CD14-positive monocyte (primary cell): ENCODE measurements around the gene SLIT1. TPM values are rescaled to one million over a fixed set of nuclear protein-coding genes. Genes with fewer than 3 reads are reported as not detected.

ENCODE experiments used
- DNase-seq, 3 donors: peaks; one replicate each; pipeline ENCODE4 v3.0.0-alpha.2; 2011 to 2022
- H2AFZ ChIP-seq: 2 replicates; pipeline ENCODE4 v1.6.0; 2012; ENCODE audit warnings: mild to moderate bottlenecking, low read depth, low read length, inconsistent platforms; ENCODE audit not compliant: insufficient read depth, poor library complexity, severe bottlenecking
- H3K27ac ChIP-seq, 2 donors: 1 replicate in 1 of 2; 2 replicates in 1 of 2; pipeline ENCODE4 v1.5.1; 2012 to 2013; ENCODE audit warnings: low read length in 2 of 2, control low read depth in 1 of 2, inconsistent platforms in 1 of 2, low read depth in 1 of 2, mild to moderate bottlenecking in 1 of 2
- H3K27me3 ChIP-seq, 2 donors: one replicate each; pipeline versions ENCODE4 v1.6.0 to v1.6.1; 2011 to 2013; ENCODE audit warnings: low read length in 2 of 2; ENCODE audit not compliant: control insufficient read depth in 2 of 2, insufficient read depth in 2 of 2
- H3K36me3 ChIP-seq, 2 donors: replicated peaks in 1 of 2; 1 replicate in 1 of 2; 2 replicates in 1 of 2; pipeline versions ENCODE4 v1.5.1 to v1.6.1; 2012 to 2013; ENCODE audit warnings: low read length in 2 of 2, control low read depth in 1 of 2, inconsistent platforms in 1 of 2, mild to moderate bottlenecking in 1 of 2; ENCODE audit not compliant: insufficient read depth in 2 of 2, control insufficient read depth in 1 of 2
- H3K4me1 ChIP-seq, 2 donors: 1 replicate in 1 of 2; 2 replicates in 1 of 2; pipeline versions ENCODE4 v1.5.1 to v1.6.1; 2012 to 2013; ENCODE audit warnings: low read length in 2 of 2, control low read depth in 1 of 2, inconsistent platforms in 1 of 2, mild to moderate bottlenecking in 1 of 2, moderate library complexity in 1 of 2; ENCODE audit not compliant: insufficient read depth in 2 of 2, control insufficient read depth in 1 of 2
- H3K4me2 ChIP-seq: replicated peaks from 2 replicates; pipeline ENCODE3; 2012; ENCODE audit warnings: low read length, moderate library complexity, mild to moderate bottlenecking; ENCODE audit not compliant: poor library complexity, severe bottlenecking; ENCODE audit errors: extremely low read depth
- H3K4me3 ChIP-seq, 3 experiments: fragments of 200-600 bp in 1 of 3; sonication (generic) in 1 of 3; replicated peaks in 1 of 3; 1 replicate in 2 of 3; 2 replicates in 1 of 3; pipeline ENCODE4 v1.5.1; 2011 to 2013; ENCODE audit warnings: low read length in 3 of 3, mild to moderate bottlenecking in 3 of 3, control low read depth in 2 of 3, low read depth in 2 of 3, inconsistent platforms in 1 of 3, moderate library complexity in 1 of 3
- H3K79me2 ChIP-seq: 2 replicates; pipeline ENCODE4 v1.6.0; 2012; ENCODE audit warnings: mild to moderate bottlenecking, control low read depth, inconsistent platforms, low read length, moderate library complexity; ENCODE audit not compliant: insufficient read depth
- H3K9ac ChIP-seq: 2 replicates; pipeline ENCODE4 v1.6.0; 2017; ENCODE audit warnings: low read length, mild to moderate bottlenecking; ENCODE audit not compliant: insufficient read depth, poor library complexity, severe bottlenecking
- H3K9me3 ChIP-seq, 2 donors: replicated peaks in 1 of 2; 1 replicate in 1 of 2; 2 replicates in 1 of 2; pipeline versions ENCODE4 v1.5.1 to v1.6.1; 2012 to 2013; ENCODE audit warnings: low read length in 2 of 2, control low read depth in 1 of 2; ENCODE audit not compliant: control insufficient read depth in 1 of 2, insufficient read depth in 1 of 2
- H4K20me1 ChIP-seq: 2 replicates; pipeline ENCODE4 v1.6.0; 2012; ENCODE audit warnings: mild to moderate bottlenecking, low read length, control low read depth, moderate library complexity; ENCODE audit not compliant: insufficient read depth
- H3K27ac Mint-ChIP-seq, 7 donors: one replicate each; pipeline ENCODE4 v1.8.0; 2020; ENCODE audit warnings: mild to moderate bottlenecking in 7 of 7, mixed read lengths in 7 of 7, moderate library complexity in 6 of 7, inconsistent platforms in 2 of 7
- H3K27me3 Mint-ChIP-seq, 3 donors: one replicate each; pipeline ENCODE4 v1.8.0; 2021 to 2022; ENCODE audit warnings: low read depth in 3 of 3, mild to moderate bottlenecking in 3 of 3, mixed read lengths in 3 of 3, moderate library complexity in 3 of 3, inconsistent platforms in 1 of 3
- H3K36me3 Mint-ChIP-seq, 2 donors: one replicate each; pipeline ENCODE4 v1.8.0; 2020; ENCODE audit warnings: mixed read lengths in 2 of 2, inconsistent platforms in 1 of 2, mild to moderate bottlenecking in 1 of 2
- H3K4me1 Mint-ChIP-seq: one replicate; pipeline ENCODE4 v1.8.0; 2020; ENCODE audit warnings: mild to moderate bottlenecking, mixed read lengths
- H3K4me3 Mint-ChIP-seq, 2 donors: one replicate each; pipeline ENCODE4 v1.8.0; 2020; ENCODE audit warnings: mild to moderate bottlenecking in 2 of 2, mixed read lengths in 2 of 2, moderate library complexity in 1 of 2
- H3K9me3 Mint-ChIP-seq, 7 donors: one replicate each; pipeline ENCODE4 v1.8.0; 2020 to 2022; ENCODE audit warnings: mixed read lengths in 7 of 7, mild to moderate bottlenecking in 6 of 7, moderate library complexity in 6 of 7, inconsistent platforms in 2 of 7
- WGBS: methylation state at CpG from one replicate; pipeline ENCODE4 v1.1.5; 2013; ENCODE audit warnings: missing lambda C conversion rate; ENCODE audit not compliant: insufficient coverage; 5-methylcytosine and 5-hydroxymethylcytosine counted together
- intact Hi-C, 2 donors: fragments of 100-400 bp; cut with micrococcal nuclease; formaldehyde crosslinking; loops; one replicate each; pipeline versions ENCODE4 v1.15.0 to v1.15.1; 2023
- polyA plus RNA-seq, 3 donors: library from polyadenylated mRNA; depleted of rRNA in 1 of 3; unstranded in 2 of 3; stranded (reverse) in 1 of 3; fragments of 300-500 nt in 2 of 3; fragments of >200 nt in 1 of 3; fragmentation: Illumina TruSeq in 2 of 3; gene quantifications; 1 replicate in 2 of 3; 2 replicates in 1 of 3; pipeline ENCODE4 v1.2.3, GENCODE V29; 2012 to 2021
- TF ChIP-seq, protein P1 (sequence below): fragments of 200-600 bp; IDR thresholded peaks from one replicate; pipeline ENCODE4 v1.8.0; 2022; ENCODE audit warnings: antibody characterized with exemption, mild to moderate bottlenecking

Gene SLIT1
- polyA plus RNA-seq, 3 donors: 0.05 to 0.81 (median 0.16) TPM

DNA sequence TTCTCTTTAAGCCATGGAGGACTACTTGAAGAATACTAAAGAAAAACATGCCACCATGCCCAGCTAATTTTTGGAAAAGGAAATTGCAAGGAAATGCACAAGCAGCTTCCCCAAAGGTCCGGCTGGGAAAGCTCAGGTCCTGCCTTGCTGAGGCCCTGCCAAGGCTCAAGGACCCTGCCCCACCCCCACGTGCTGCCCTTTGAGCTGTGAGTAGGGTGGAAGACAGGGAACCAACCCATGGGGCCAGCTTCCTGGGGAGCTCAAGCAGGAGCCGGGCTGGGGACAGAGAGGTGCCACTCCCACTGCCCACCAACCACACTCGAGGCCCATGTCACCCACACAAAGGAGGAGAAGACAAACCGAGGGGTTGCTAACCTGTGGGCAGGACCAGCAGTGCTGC is 78.2 kb downstream of the SLIT1 start:
- no peaks in the 10 kb centered on the region for H3K9me3 ChIP-seq
- H4K20me1 ChIP-seq: no peaks in the 10 kb centered on the region
- H3K4me3 ChIP-seq: no peak overlapping the region
- no peaks in the 10 kb centered on the region for H3K4me1 Mint-ChIP-seq
- no peaks in the 10 kb centered on the region for H3K27me3 ChIP-seq
- no peak overlapping the region for H3K4me3 Mint-ChIP-seq
- intact Hi-C loops: no loop called here
- no peak for DNase-seq
- no peak overlapping the region for H2AFZ ChIP-seq
- H3K27ac Mint-ChIP-seq: no peak overlapping the region
- TF ChIP-seq, protein P1, sequence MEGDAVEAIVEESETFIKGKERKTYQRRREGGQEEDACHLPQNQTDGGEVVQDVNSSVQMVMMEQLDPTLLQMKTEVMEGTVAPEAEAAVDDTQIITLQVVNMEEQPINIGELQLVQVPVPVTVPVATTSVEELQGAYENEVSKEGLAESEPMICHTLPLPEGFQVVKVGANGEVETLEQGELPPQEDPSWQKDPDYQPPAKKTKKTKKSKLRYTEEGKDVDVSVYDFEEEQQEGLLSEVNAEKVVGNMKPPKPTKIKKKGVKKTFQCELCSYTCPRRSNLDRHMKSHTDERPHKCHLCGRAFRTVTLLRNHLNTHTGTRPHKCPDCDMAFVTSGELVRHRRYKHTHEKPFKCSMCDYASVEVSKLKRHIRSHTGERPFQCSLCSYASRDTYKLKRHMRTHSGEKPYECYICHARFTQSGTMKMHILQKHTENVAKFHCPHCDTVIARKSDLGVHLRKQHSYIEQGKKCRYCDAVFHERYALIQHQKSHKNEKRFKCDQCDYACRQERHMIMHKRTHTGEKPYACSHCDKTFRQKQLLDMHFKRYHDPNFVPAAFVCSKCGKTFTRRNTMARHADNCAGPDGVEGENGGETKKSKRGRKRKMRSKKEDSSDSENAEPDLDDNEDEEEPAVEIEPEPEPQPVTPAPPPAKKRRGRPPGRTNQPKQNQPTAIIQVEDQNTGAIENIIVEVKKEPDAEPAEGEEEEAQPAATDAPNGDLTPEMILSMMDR: no peak
- no peaks in the 10 kb centered on the region for H3K36me3 Mint-ChIP-seq
- WGBS: 39% methylated on average over 2 of the region's 5 CpGs
- H3K27me3 Mint-ChIP-seq: peaks cover 3 to 18% (median 15%) of the 10 kb centered on the region in 3 donors
- H3K27ac ChIP-seq: no peak overlapping the region
- no peaks in the 10 kb centered on the region for H3K9me3 Mint-ChIP-seq
- H3K9ac ChIP-seq: no peak overlapping the region
- no peaks in the 10 kb centered on the region for H3K36me3 ChIP-seq
- no peak overlapping the region for H3K4me2 ChIP-seq
- H3K79me2 ChIP-seq: no peaks in the 10 kb centered on the region
- H3K4me1 ChIP-seq: no peaks in the 10 kb centered on the region

DNA sequence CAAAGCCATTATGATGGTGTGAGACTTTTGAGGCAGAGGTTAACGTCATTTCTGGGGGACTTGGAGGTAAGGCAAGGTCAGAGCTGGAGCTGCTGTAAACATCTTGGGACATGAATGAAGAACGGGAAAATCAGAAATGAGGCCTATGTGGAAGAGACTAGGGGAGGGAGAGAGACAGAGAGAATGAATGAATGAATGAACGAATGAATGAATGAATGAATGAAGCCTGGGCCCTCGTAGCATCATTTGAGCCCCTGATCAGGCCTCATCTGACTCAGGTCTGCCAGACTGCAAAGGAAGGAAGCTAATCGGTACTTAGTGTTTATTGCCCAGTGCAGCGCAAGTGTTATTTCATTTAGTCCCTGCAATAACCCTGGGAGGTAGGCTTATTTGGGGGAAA is 79.6 kb downstream of the SLIT1 start:
- no peak for DNase-seq
- Mint-ChIP-seq H3K27ac (no peak overlapping the region), H3K27me3 (peaks cover 0 to 14% (median 13%) of the 10 kb centered on the region in 3 donors), H3K36me3 (no peaks in the 10 kb centered on the region), H3K4me1 (no peaks in the 10 kb centered on the region), H3K4me3 (no peak overlapping the region), H3K9me3 (no peaks in the 10 kb centered on the region)
- no peak overlapping the region for H3K9ac ChIP-seq
- no peaks in the 10 kb centered on the region for H3K79me2 ChIP-seq
- intact Hi-C loops: no loop called here
- WGBS: 65% methylated on average over 5 of the region's 6 CpGs
- no peaks in the 10 kb centered on the region for H4K20me1 ChIP-seq
- H3K36me3 ChIP-seq: no peaks in the 10 kb centered on the region
- no peak overlapping the region for H3K27ac ChIP-seq
- no peak overlapping the region for H2AFZ ChIP-seq
- no peaks in the 10 kb centered on the region for H3K27me3 ChIP-seq
- H3K9me3 ChIP-seq: no peaks in the 10 kb centered on the region
- no peak overlapping the region for H3K4me3 ChIP-seq
- TF ChIP-seq, protein P1: no peak
- H3K4me1 ChIP-seq: no peaks in the 10 kb centered on the region
- H3K4me2 ChIP-seq: no peak overlapping the region
